Thyroid gland (tissue), 4 donors: ENCODE data around the gene KBTBD12. TPM values are rescaled to one million over a fixed set of nuclear protein-coding genes. Genes with fewer than 3 reads are reported as not detected.

Experiments used
- DNase-seq, 2 donors: peaks; one replicate each; pipeline ENCODE4 v3.0.0-alpha.2; 2019
- H3K27ac ChIP-seq, 3 donors: fragments of 200-600 bp; sonication (generic); 1 replicate in 2 of 3; 2 replicates in 1 of 3; pipeline ENCODE4 v1.5.1; 2016 to 2019; ENCODE audit warnings: mild to moderate bottlenecking in 1 of 3, moderate library complexity in 1 of 3
- H3K27me3 ChIP-seq: fragments of 200-600 bp; sonication (generic); one replicate; pipeline ENCODE4 v1.5.1; 2019
- H3K36me3 ChIP-seq, 2 donors: fragments of 200-600 bp; sonication (generic); one replicate each; pipeline ENCODE4 v1.5.1; 2016 to 2019
- H3K4me1 ChIP-seq, 2 donors: fragments of 200-600 bp; sonication (generic); one replicate each; pipeline ENCODE4 v1.5.1; 2017 to 2019
- H3K4me3 ChIP-seq, 3 donors: fragments of 200-600 bp; sonication (generic); replicated peaks in 1 of 3; 1 replicate in 2 of 3; 2 replicates in 1 of 3; pipeline ENCODE4 v1.5.1; 2016; ENCODE audit warnings: mild to moderate bottlenecking in 1 of 3
- H3K9me3 ChIP-seq: fragments of 200-600 bp; sonication (generic); one replicate; pipeline ENCODE4 v1.5.1; 2017
- POLR2A ChIP-seq, 2 donors: fragments of 450-650 bp; IDR thresholded peaks; one replicate each; pipeline ENCODE4 v1.6.1; 2017; ENCODE audit warnings: antibody characterized with exemption in 2 of 2, mild to moderate bottlenecking in 2 of 2, moderate library complexity in 1 of 2
- WGBS, 2 donors: methylation state at CpG; one replicate each; pipeline ENCODE4 v1.1.5; 2017; 5-methylcytosine and 5-hydroxymethylcytosine counted together
- intact Hi-C: fragments of 100-400 bp; cut with DNase I; formaldehyde crosslinking; loops from one replicate; pipeline ENCODE4 v1.15.1; 2023
- total RNA-seq, 4 donors: library from RNA; depleted of rRNA; stranded (reverse); fragments of >200 nt; gene quantifications; one replicate each; pipeline ENCODE4 v1.2.3, GENCODE V29; 2016
- TF ChIP-seq, protein P1 (sequence below), 6 experiments: fragments of 200-600 bp in 3 of 6; fragments of 450-650 bp in 3 of 6; sonication (generic) in 3 of 6; IDR thresholded peaks; one replicate each; pipeline ENCODE4 v1.5.1; 2016 to 2019; ENCODE audit warnings: antibody characterized with exemption in 6 of 6, mild to moderate bottlenecking in 2 of 6, inconsistent platforms in 1 of 6, moderate library complexity in 1 of 6

Gene KBTBD12
- total RNA-seq, 4 donors from 2014 or later: 1.5 TPM; not detected in 3

DNA sequence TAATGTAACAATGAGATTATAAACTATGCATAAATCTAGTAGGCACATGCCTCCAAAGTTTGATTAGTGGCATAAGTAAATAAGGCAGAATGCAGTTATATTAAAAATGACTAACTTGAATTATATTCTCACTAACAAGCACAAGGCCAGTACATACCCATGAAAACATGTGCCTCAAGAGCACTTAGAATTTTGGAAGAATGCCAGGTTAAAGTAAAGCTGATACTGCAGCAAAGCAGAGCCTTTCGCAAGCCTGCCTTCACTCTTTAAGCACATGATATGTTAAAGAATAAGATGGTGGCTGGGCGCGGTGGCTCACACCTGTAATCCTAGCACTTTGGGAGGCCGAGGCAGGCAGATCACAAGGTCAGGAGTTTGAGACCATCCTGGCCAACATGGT is 49.0 kb downstream of the KBTBD12 start:
- Histone ChIP-seq H3K27ac (no peak overlapping the region), H3K36me3 (no peaks in the 10 kb centered on the region), H3K9me3 (no peaks in the 10 kb centered on the region), H3K27me3 (no peaks in the 10 kb centered on the region), H3K4me1 (peaks cover 0 to 6% of the 10 kb centered on the region in 2 donors), H3K4me3 (no peak overlapping the region)
- intact Hi-C loops: no loop called here
- DNase-seq: peak; percentile 23 to 33
- no peak for TF ChIP-seq POLR2A (IDR thresholded peaks at IDR 0.05)
- TF ChIP-seq, protein P1, sequence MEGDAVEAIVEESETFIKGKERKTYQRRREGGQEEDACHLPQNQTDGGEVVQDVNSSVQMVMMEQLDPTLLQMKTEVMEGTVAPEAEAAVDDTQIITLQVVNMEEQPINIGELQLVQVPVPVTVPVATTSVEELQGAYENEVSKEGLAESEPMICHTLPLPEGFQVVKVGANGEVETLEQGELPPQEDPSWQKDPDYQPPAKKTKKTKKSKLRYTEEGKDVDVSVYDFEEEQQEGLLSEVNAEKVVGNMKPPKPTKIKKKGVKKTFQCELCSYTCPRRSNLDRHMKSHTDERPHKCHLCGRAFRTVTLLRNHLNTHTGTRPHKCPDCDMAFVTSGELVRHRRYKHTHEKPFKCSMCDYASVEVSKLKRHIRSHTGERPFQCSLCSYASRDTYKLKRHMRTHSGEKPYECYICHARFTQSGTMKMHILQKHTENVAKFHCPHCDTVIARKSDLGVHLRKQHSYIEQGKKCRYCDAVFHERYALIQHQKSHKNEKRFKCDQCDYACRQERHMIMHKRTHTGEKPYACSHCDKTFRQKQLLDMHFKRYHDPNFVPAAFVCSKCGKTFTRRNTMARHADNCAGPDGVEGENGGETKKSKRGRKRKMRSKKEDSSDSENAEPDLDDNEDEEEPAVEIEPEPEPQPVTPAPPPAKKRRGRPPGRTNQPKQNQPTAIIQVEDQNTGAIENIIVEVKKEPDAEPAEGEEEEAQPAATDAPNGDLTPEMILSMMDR (IDR thresholded peaks at IDR 0.05): no peak
- 38 to 49% methylated on average over 4 of the region's 4 CpGs for WGBS, 2 donors

DNA sequence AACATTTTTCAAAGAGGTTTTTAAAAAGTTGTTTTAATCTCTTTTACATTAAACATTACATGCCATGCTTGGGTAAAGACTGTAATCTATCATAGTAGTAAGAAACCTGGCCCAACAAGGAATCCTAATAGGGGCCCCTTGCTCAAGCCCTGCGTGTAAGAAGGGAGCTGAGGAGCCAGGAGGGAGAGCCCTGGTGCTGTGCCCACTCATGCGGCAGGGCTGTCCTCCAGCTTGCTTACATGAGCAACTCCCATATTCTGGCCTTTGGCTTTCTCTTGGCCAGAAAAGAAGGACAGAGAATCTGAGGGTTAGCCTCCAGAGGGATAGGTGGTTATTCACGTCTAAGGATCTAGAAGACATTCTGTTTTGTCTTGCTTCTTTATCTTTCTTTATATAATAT is 49.8 kb downstream of the KBTBD12 start:
- 38 to 46% methylated on average over 3 of the region's 3 CpGs for WGBS, 2 donors
- H3K9me3 ChIP-seq: no peaks in the 10 kb centered on the region
- intact Hi-C loops: no loop called here
- H3K4me1 ChIP-seq: peaks cover 0 to 6% of the 10 kb centered on the region in 2 donors
- no peaks in the 10 kb centered on the region for H3K27me3 ChIP-seq
- no peak overlapping the region for H3K4me3 ChIP-seq
- TF ChIP-seq, protein P1 (IDR thresholded peaks at IDR 0.05): no peak
- no peak for TF ChIP-seq POLR2A (IDR thresholded peaks at IDR 0.05)
- H3K36me3 ChIP-seq: no peaks in the 10 kb centered on the region
- peak; percentile 46 to 47 for DNase-seq
- no peak overlapping the region for H3K27ac ChIP-seq

DNA sequence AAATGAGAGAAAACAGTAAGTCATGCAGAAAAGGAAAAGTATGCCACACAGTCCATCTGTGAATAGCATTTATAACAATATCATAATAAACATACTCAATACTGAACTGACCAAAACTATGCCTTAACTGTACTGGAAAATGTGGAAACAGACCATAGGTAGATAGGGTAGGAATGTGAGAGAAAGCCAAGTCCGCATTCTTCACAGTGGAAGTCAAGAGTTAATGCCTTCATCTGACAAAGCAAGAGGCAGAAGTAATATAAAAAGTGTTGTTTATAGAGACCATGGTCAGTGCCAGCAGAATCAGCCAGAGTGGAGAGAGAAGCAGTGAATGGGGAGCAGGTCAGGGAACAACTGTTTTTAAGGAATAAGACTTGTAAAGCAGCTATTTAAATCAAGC is 52.3 kb downstream of the KBTBD12 start:
- Histone ChIP-seq H3K4me1 (peaks cover 0 to 6% of the 10 kb centered on the region in 2 donors), H3K27me3 (no peaks in the 10 kb centered on the region), H3K36me3 (no peaks in the 10 kb centered on the region), H3K9me3 (no peaks in the 10 kb centered on the region), H3K27ac (no peak overlapping the region), H3K4me3 (no peak overlapping the region)
- intact Hi-C loops: no loop called here
- 32 to 53% methylated on average over 1 of the region's 1 CpG for WGBS, 2 donors
- no peak for TF ChIP-seq POLR2A (IDR thresholded peaks at IDR 0.05)
- TF ChIP-seq, protein P1 (IDR thresholded peaks at IDR 0.05): no peak
- peak; percentile 31 to 50 for DNase-seq

DNA sequence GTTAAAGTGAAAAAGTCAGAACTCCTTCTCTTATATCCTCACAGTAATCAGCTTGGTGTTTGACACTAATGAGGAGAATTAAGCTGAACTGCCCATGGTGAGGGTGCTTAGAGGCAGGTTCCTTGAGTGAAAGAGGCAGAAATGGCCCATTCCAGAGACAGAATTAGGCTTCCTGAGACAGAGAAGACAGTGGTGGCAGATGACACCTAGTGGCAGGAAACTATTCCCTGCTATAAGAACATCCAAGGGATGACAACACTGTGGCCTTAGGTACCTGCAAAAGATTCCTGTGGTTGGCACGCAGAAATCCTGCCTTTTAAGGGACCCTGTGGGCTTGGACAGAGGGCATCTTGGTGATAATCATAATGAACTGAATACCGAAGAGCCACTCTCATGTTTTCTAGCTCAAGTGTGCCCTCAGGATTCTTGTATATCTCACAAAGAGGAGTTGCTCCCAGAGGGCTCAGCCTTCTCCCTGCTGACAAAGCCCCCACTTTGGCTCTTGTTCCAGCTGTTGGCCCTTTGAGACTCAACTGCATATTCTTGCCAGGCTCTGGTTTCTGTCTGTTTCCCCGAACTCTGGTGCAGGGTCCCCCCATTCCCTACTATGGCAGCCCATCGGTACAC is 56.0 kb downstream of the KBTBD12 start:
- intact Hi-C loops: loop anchor here (5.0 kb wide), 1 partner anchor 319 kb away; no protein-coding TSS in a partner anchor
- Histone ChIP-seq H3K27ac (no peak overlapping the region), H3K9me3 (no peaks in the 10 kb centered on the region), H3K4me1 (no peaks in the 10 kb centered on the region), H3K36me3 (no peaks in the 10 kb centered on the region), H3K27me3 (no peaks in the 10 kb centered on the region), H3K4me3 (no peak overlapping the region)
- peak; percentile 16 to 20 for DNase-seq
- WGBS, 2 donors: 57 to 59% methylated on average over 4 of the region's 4 CpGs
- TF ChIP-seq, protein P1 (IDR thresholded peaks at IDR 0.05): peak; percentile 15 to 59 (median 52)
- no peak for TF ChIP-seq POLR2A (IDR thresholded peaks at IDR 0.05)

DNA sequence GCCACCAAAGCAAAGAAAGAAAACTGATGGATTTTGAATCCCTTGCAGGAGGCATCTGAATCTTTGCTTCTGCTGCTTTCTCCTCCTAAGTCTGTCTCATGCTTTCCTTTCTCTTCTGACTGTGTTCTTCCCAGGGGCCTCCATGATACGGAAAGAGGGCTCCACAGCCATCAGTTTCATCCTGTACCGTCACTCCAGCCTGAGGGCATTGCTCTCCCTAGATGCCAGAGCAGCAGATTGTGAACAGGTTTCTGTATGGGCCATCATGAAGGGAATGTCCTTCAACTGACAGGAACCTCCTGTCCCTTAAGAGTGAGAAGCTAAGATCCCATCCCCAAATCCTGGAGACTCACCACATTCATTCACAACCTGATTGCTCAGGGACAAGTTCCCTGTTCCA is 59.2 kb downstream of the KBTBD12 start:
- no peak overlapping the region for H3K27ac ChIP-seq
- no peaks in the 10 kb centered on the region for H3K9me3 ChIP-seq
- no peaks in the 10 kb centered on the region for H3K4me1 ChIP-seq
- DNase-seq: no peak
- 93 to 94% methylated on average over 2 of the region's 2 CpGs for WGBS, 2 donors
- intact Hi-C loops: loop anchor here (5.0 kb wide), 1 partner anchor 322 kb away; no protein-coding TSS in a partner anchor
- TF ChIP-seq POLR2A (IDR thresholded peaks at IDR 0.05): no peak
- TF ChIP-seq, protein P1 (IDR thresholded peaks at IDR 0.05): no peak
- no peaks in the 10 kb centered on the region for H3K36me3 ChIP-seq
- H3K27me3 ChIP-seq: no peaks in the 10 kb centered on the region
- H3K4me3 ChIP-seq: no peak overlapping the region
